Transverse colon (tissue), 4 donors: ENCODE data around the gene UNC5C.

ENCODE experiments used
- CTCF ChIP-seq, 5 experiments: fragments of 200-600 bp in 3 of 5; fragments of 450-650 bp in 2 of 5; sonication (generic) in 3 of 5; IDR thresholded peaks; 1 replicate in 2 of 5; 2 replicates in 3 of 5; pipeline ENCODE4 v1.5.1; 2016 to 2017; ENCODE audit warnings: antibody characterized with exemption in 5 of 5, inconsistent platforms in 3 of 5, mild to moderate bottlenecking in 2 of 5, moderate library complexity in 1 of 5
- EP300 ChIP-seq: sonication (generic); formaldehyde crosslinking; IDR thresholded peaks from one replicate; pipeline ENCODE4 v1.6.1; 2017; ENCODE audit warnings: antibody characterized with exemption, low read depth
- POLR2AphosphoS5 ChIP-seq, 3 donors: sonication (generic); formaldehyde crosslinking; IDR thresholded peaks; one replicate each; pipeline ENCODE4 v1.6.1; 2016; ENCODE audit warnings: antibody characterized with exemption in 3 of 3

- no peak for TF ChIP-seq CTCF (IDR thresholded peaks at IDR 0.05)
- TF ChIP-seq POLR2AphosphoS5 (IDR thresholded peaks at IDR 0.05) = no peak
- TF ChIP-seq EP300 = no peak
Observed at GRCh38 chr4:95358421-95358820, 190.4 kb downstream of the UNC5C start.
